Renal cortical epithelial cell (primary cell): Measurements from ENCODE around the gene DKK3. TPM values are rescaled to one million over a fixed set of nuclear protein-coding genes. Genes with fewer than 3 reads are reported as not detected.
A peak's percentile ranks its signal among the peaks of the same experiment; 100 is the strongest.

Experiments
- DNase-seq: peaks from one replicate; pipeline ENCODE4 v3.0.0-alpha.2; 2011; ENCODE audit warnings: low read depth
- total RNA-seq: library from RNA; depleted of rRNA; stranded (reverse); fragments of >200 nt; gene quantifications from 2 replicates; pipeline ENCODE4 v1.2.3, GENCODE V29; 2014

DKK3 gene
- total RNA-seq, 1 donor from 2014 or later: 150 TPM

GRCh38 chr11:12005476-12005875 is 3.0 kb downstream of the DKK3 start:
- DNase-seq: peak; percentile 63

- DNase-seq: no peak
These were observed 3.4 kb downstream of the DKK3 start for GRCh38 chr11:12005061-12005460.

GRCh38 chr11:12003815-12004214 is 4.6 kb downstream of the DKK3 start:
- no peak for DNase-seq

- no peak for DNase-seq
These were observed 5.1 kb downstream of the DKK3 start for GRCh38 chr11:12003336-12003735.

- no peak for DNase-seq
These were observed 7.2 kb downstream of the DKK3 start for GRCh38 chr11:12001186-12001585.

DNA sequence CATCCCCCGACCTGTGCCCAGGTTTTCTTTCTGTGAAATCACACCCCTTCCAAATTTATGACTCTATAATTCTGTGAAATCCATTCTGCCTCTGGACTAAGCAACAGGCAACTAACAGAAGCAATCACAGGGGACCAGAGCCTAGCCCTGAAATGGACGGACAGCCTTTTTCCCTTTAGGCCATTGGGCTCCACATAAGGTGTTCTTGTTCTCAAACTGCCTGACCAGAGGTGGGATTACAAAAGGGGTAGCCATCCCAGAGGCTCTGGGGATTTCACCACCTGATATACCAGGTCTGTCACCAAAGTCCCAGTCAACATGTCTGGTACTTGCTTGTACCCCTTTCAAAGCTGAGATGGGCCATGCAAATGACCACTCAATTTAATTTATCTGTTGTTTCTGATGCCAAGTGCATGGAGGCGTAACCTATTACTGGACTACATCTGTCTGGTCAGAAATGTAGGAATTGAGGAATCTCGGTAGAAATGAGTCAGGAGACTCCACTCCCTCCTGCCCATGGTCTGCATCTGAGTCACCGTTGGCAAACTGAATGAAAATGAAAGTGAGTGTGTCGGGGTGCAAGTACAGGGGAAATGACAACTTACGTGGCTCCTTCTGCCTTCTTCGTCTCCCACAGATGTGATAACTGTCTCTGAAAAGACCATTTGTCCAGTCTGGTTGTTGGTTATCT is 10.2 kb downstream of the DKK3 start:
- peak; percentile 95 for DNase-seq

- DNase-seq: no peak
These were observed 11.4 kb downstream of the DKK3 start for GRCh38 chr11:11997049-11997322.

GRCh38 chr11:11996321-11997048 is 11.9 kb downstream of the DKK3 start:
- no peak for DNase-seq

DNA sequence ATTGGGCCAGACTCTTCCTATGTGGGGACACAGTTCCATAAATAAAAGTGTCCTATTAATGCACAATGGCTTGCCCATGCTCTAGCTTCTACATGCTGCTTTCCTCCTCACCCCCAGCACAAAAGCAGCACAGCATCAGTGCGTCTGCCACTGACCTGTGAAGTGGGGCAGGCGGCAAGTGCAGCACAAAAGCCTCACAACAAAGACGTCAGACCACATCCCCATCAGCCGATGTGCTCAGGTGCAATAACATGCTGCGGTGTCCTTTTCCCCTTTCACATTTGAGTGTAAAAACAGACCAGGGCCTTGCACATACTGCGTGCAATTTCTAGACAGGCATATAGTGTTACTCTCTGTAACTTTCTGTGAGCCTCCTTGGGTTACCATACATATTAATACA is 12.8 kb downstream of the DKK3 start:
- no peak for DNase-seq

DNA sequence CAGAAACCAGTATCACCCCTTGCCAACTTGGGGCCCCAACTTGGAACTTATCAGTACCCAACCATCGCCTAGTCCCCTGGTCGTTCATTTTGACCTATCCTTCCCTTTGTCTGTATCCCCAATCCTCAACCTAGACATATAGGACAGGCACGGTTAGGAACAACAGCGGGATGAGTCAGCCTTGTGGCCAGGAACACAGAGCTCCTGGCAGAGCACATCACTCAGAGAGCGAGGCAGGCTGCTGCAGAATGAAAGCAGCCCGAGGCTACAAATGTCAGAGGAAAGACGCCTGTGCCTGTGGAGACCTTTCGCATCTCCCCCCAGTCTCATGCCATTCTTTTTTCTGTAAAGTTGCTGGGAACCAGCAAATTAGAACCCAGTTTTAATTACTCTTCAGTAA is 14.6 kb downstream of the DKK3 start:
- DNase-seq: peak; percentile 83

GRCh38 chr11:11992257-11993212 is 15.9 kb downstream of the DKK3 start:
- DNase-seq: peak; percentile 78

- DNase-seq: no peak
These were observed 18.4 kb downstream of the DKK3 start for GRCh38 chr11:11989774-11990744.

DNA sequence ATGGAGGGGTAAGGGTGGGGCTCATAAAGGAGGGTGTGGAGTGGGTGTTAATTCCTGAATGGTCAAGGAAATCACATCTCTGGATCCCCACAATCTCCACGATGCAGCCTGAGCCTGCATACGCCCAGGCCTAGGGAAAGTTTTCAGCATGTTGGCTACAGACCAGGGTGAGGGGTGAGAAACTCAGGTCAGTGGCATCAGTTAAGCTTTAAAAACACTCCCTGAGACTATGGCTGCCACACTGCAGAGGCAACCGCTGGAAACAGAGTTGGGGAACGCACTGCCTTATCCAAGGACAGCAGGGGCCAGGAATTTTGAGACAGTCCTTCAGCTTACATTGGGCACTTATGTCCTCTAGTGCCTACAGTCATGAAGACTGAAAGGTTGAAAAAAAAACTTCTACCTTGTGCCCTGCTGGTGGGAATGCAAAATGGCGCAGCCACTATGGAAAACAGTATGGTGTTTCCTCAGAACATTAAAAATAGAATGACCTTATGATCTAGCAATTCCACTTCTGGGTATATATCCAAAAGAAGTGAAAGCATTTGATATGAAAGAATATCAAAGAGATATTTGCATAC is 19.7 kb downstream of the DKK3 start:
- DNase-seq: no peak

DNA sequence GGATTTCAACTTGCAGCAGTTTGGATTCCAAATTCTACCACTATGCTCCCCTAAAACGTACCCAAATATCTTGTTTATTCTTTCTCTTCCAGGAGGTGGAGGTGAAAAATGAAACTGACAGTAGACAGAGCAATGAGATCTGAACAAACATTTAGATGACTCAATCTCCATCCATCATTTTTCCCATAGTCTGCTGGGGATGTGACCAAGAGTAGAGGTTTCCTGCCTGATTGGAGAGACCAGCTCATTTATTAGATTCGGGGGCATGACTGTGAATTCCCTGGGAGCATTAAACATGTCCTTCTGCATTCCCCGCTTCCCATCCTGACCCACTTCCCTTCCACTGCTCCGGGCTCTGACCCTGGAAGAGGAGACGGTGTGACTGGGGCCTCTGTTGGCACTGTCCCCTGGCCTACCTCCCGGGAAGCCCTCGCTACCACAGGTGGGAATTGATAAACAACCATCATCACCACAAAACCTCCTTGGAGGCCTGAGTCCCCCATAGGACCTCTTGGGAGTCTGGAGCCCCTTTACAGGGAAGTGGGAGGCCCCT is 20.3 kb downstream of the DKK3 start:
- DNase-seq: peak; percentile 80

- DNase-seq: peak; percentile 72
These were observed 20.9 kb downstream of the DKK3 start for GRCh38 chr11:11987503-11988022.

DNA sequence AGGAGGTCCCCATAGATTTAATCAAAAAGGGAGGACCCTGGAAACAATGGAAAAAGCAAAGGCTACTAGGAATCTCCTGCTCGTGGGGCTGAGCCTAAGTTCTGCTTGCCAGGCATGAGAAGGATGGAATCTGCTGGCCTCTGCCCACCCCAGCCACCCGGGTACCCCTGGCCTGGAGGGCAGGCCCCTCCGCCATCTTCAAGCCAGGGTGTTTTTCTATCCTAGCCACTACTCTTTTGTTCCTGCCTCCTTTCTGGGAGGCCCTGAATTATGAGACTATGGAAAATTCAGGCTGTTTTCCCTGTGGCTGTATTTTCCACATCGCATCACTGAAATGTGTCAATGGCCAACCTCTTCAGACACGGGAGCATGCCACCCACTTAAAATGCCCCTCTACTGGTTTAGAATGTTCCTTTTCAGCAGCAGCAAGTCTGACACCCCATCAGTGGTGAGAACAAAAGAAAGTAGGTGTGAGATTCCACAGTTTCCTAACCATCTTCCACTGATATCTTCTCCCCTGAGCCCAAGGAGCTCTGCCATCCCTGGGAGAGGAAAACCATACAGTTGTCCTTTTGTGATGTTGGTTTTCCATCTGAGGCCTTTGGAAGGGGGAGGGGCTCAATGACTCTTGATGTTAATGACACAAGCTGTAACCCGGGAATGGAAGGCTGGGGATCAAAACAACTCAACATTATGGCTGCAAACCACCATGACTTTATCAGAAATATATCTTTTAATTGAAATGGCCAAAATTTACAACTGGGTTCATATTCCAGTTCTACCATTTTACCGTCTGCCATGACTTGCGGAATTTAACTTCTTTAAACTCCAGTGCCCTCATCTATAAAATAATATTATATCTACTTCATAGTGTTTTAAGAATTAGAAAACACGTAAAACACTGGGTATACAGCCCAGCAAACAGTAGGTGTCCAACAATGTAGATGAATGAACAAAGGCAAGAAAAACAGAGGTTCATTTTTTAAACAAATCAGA is 22.2 kb downstream of the DKK3 start:
- no peak for DNase-seq

GRCh38 chr11:11985016-11985715 is 23.3 kb downstream of the DKK3 start:
- DNase-seq: peak; percentile 63

DNA sequence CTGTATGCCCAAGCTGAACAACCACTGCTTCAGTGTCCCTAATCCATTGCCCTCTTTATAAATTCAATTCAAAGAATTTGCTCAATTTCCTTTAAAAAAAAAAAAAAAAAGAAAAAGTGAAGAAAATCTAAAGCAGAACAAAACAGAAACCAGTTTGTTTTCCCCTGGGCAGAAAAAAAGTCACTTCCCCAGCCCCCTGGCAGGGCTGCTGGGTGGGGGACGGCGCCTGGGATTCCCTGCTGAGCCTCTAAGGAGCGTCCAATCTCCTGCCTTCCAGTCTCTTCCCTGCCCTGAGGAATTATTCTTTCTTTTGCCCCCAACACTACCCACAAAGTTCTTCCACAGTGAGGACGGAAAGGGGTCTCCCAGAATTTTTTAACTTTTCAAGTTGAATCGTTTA is 23.9 kb downstream of the DKK3 start:
- no peak for DNase-seq

GRCh38 chr11:11983427-11983826 is 25.0 kb downstream of the DKK3 start:
- DNase-seq: no peak
